H9 (cell line): Measurements from ENCODE around the gene TLN1. TPM values are rescaled to one million over a fixed set of nuclear protein-coding genes. Genes with fewer than 3 reads are reported as not detected.

ENCODE experiments used
- DNase-seq: peaks from one replicate; pipeline ENCODE4 v3.0.0-alpha.2; 2017
- H2AFZ ChIP-seq: one replicate; pipeline ENCODE4 v1.6.1; 2013; ENCODE audit warnings: mild to moderate bottlenecking, low read length, control low read depth, moderate library complexity
- H2AK5ac ChIP-seq: 2 replicates; pipeline ENCODE4 v1.6.1; 2013; ENCODE audit warnings: low read length, control low read depth, mixed read lengths; ENCODE audit not compliant: insufficient read length
- H2BK120ac ChIP-seq: one replicate; pipeline ENCODE4 v1.6.1; 2013; ENCODE audit warnings: low read depth, mild to moderate bottlenecking, low read length, control low read depth, inconsistent platforms; ENCODE audit not compliant: poor library complexity, severe bottlenecking
- H2BK12ac ChIP-seq: 2 replicates; pipeline ENCODE4 v1.6.1; 2013; ENCODE audit warnings: low read length, control low read depth, mixed read lengths, low read depth; ENCODE audit not compliant: insufficient read length
- H2BK15ac ChIP-seq: 2 replicates; pipeline ENCODE4 v1.6.1; 2013; ENCODE audit warnings: low read depth, low read length, control low read depth
- H2BK20ac ChIP-seq: one replicate; pipeline ENCODE4 v1.6.1; 2013; ENCODE audit warnings: low read depth, mild to moderate bottlenecking, low read length, control low read depth, inconsistent platforms; ENCODE audit not compliant: poor library complexity, severe bottlenecking
- H2BK5ac ChIP-seq: 2 replicates; pipeline ENCODE4 v1.6.1; 2013; ENCODE audit warnings: low read length, control low read depth, mixed read lengths; ENCODE audit not compliant: insufficient read length
- H3K14ac ChIP-seq: 2 replicates; pipeline ENCODE4 v1.6.1; 2013; ENCODE audit warnings: low read length, control low read depth; ENCODE audit not compliant: insufficient read depth
- H3K18ac ChIP-seq: 2 replicates; pipeline ENCODE4 v1.6.1; 2013; ENCODE audit warnings: low read depth, mild to moderate bottlenecking, mixed read lengths, low read length, control low read depth; ENCODE audit not compliant: insufficient read length
- H3K23ac ChIP-seq: 2 replicates; pipeline ENCODE4 v1.6.1; 2013; ENCODE audit warnings: low read length, control low read depth, mixed read lengths, low read depth; ENCODE audit not compliant: insufficient read length
- H3K23me2 ChIP-seq: 2 replicates; pipeline ENCODE4 v1.6.1; 2013; ENCODE audit warnings: low read depth, mild to moderate bottlenecking, mixed read lengths, low read length, control low read depth; ENCODE audit not compliant: insufficient read length, poor library complexity, severe bottlenecking
- H3K27ac ChIP-seq: 2 replicates; pipeline ENCODE4 v1.5.1; 2013; ENCODE audit warnings: low read length, control low read depth, mixed read lengths, low read depth; ENCODE audit not compliant: insufficient read length
- H3K27me3 ChIP-seq: 2 replicates; pipeline ENCODE4 v1.6.1; 2013; ENCODE audit warnings: low read length, control low read depth, inconsistent platforms; ENCODE audit not compliant: insufficient read depth
- H3K4ac ChIP-seq: 2 replicates; pipeline ENCODE4 v1.6.1; 2013; ENCODE audit warnings: low read depth, mild to moderate bottlenecking, control low read depth, inconsistent platforms, low read length, moderate library complexity
- H3K4me1 ChIP-seq: 2 replicates; pipeline ENCODE4 v1.6.1; 2013; ENCODE audit warnings: low read length, control low read depth, inconsistent platforms; ENCODE audit not compliant: insufficient read depth
- H3K4me2 ChIP-seq: 2 replicates; pipeline ENCODE4 v1.6.1; 2013; ENCODE audit warnings: low read length, control low read depth, mixed read lengths; ENCODE audit not compliant: insufficient read length, insufficient read depth
- H3K56ac ChIP-seq: 2 replicates; pipeline ENCODE4 v1.6.1; 2013; ENCODE audit warnings: low read depth, mild to moderate bottlenecking, mixed read lengths, low read length, control low read depth; ENCODE audit not compliant: insufficient read length
- H3K79me1 ChIP-seq: 2 replicates; pipeline ENCODE4 v1.6.1; 2013; ENCODE audit warnings: low read depth, mild to moderate bottlenecking, moderate library complexity, low read length, control low read depth, inconsistent platforms; ENCODE audit not compliant: insufficient read depth, poor library complexity, severe bottlenecking
- H3K79me2 ChIP-seq: 2 replicates; pipeline ENCODE4 v1.6.1; 2013; ENCODE audit warnings: low read length, control low read depth, inconsistent platforms; ENCODE audit not compliant: insufficient read depth
- H3K9ac ChIP-seq: 2 replicates; pipeline ENCODE4 v1.6.1; 2013; ENCODE audit warnings: low read length, control low read depth, mixed read lengths; ENCODE audit not compliant: insufficient read length; ENCODE audit errors: extremely low read depth
- H3K9me3 ChIP-seq: one replicate; pipeline ENCODE4 v1.6.1; 2013; ENCODE audit warnings: low read depth, low read length, inconsistent platforms; ENCODE audit not compliant: control insufficient read depth
- H3T11ph ChIP-seq: one replicate; pipeline ENCODE4 v1.6.1; 2013; ENCODE audit warnings: mild to moderate bottlenecking, low read length, control low read depth, inconsistent platforms
- H4K20me1 ChIP-seq: one replicate; pipeline ENCODE4 v1.6.1; 2013; ENCODE audit not compliant: control insufficient read depth, insufficient read length, insufficient read depth
- H4K5ac ChIP-seq: 2 replicates; pipeline ENCODE4 v1.6.1; 2013; ENCODE audit warnings: low read depth, mild to moderate bottlenecking, mixed read lengths, low read length, control low read depth; ENCODE audit not compliant: insufficient read length
- H4K8ac ChIP-seq: replicated peaks from 2 replicates; pipeline ENCODE4 v1.6.1; 2013; ENCODE audit warnings: low read length, control low read depth, mixed read lengths, low read depth; ENCODE audit not compliant: insufficient read length
- H4K91ac ChIP-seq: 2 replicates; pipeline ENCODE4 v1.6.1; 2013; ENCODE audit warnings: low read depth, mild to moderate bottlenecking, moderate library complexity, mixed read lengths, low read length, control low read depth; ENCODE audit not compliant: insufficient read length
- H3K27ac Mint-ChIP-seq, 3 experiments: 2 replicates in 2 of 3; 3 replicates in 1 of 3; pipeline ENCODE4 v1.8.0; 2020 to 2021; ENCODE audit warnings: mixed read lengths in 3 of 3, mild to moderate bottlenecking in 1 of 3, moderate library complexity in 1 of 3
- H3K27me3 Mint-ChIP-seq: 2 replicates; pipeline ENCODE4 v1.8.0; 2021; ENCODE audit warnings: low read depth, mild to moderate bottlenecking, moderate library complexity, mixed read lengths
- H3K36me3 Mint-ChIP-seq, 3 experiments: 2 replicates in 2 of 3; 3 replicates in 1 of 3; pipeline ENCODE4 v1.8.0; 2020 to 2021; ENCODE audit warnings: low read depth in 3 of 3, mixed read lengths in 3 of 3; ENCODE audit not compliant: insufficient read depth in 1 of 3
- H3K4me1 Mint-ChIP-seq, 2 experiments: 2 replicates each; pipeline ENCODE4 v1.8.0; 2020; ENCODE audit warnings: mixed read lengths in 2 of 2
- H3K4me3 Mint-ChIP-seq, 2 experiments: 2 replicates in 1 of 2; 3 replicates in 1 of 2; pipeline ENCODE4 v1.8.0; 2020 to 2021; ENCODE audit warnings: mild to moderate bottlenecking in 2 of 2, mixed read lengths in 2 of 2, moderate library complexity in 1 of 2
- H3K9me3 Mint-ChIP-seq, 2 experiments: 2 replicates in 1 of 2; 3 replicates in 1 of 2; pipeline ENCODE4 v1.8.0; 2020; ENCODE audit warnings: mild to moderate bottlenecking in 2 of 2, mixed read lengths in 2 of 2, moderate library complexity in 1 of 2
- CTCF ChIP-seq: fragments of 200-600 bp; sonication (generic); conservative IDR thresholded peaks from 3 replicates; pipeline ENCODE4 v1.8.0; 2021; ENCODE audit warnings: antibody characterized with exemption, mild to moderate bottlenecking
- WGBS: extraction: QIAGEN DNeasy Blood & Tissue Kit; methylation state at CpG from one replicate; pipeline ENCODE4 v1.1.7; 2013; ENCODE audit warnings: missing lambda C conversion rate, low lambda C conversion rate, mixed read lengths; ENCODE audit not compliant: insufficient read length; ENCODE audit errors: extremely low coverage; 5-methylcytosine and 5-hydroxymethylcytosine counted together
- total RNA-seq: library from RNA; stranded (reverse); gene quantifications from 2 replicates; pipeline ENCODE4 v1.2.1, GENCODE V29; 2021

Gene TLN1
- total RNA-seq, 1 experiment from 2014 or later: 102 TPM

- Histone ChIP-seq H2BK20ac (no peak overlapping the region), H3K4ac (no peak overlapping the region), H3K27me3 (no peaks in the 10 kb centered on the region), H3K4me2 (no peak overlapping the region), H4K20me1 (no peaks in the 10 kb centered on the region), H3K56ac (no peak overlapping the region), H4K91ac (no peak overlapping the region), H4K8ac (no peak overlapping the region), H2AK5ac (no peak overlapping the region), H3K14ac (no peak overlapping the region), H4K5ac (no peak overlapping the region), H2BK15ac (no peak overlapping the region), H2BK12ac (no peak overlapping the region), H3K23ac (no peak overlapping the region), H2BK120ac (no peak overlapping the region), H3K4me1 (no peaks in the 10 kb centered on the region), H2BK5ac (no peak overlapping the region), H3K79me2 (no peaks in the 10 kb centered on the region; the same call in 1 of the 2 replicates), H2AFZ (no peak overlapping the region), H3T11ph (no peak overlapping the region), H3K27ac (no peak overlapping the region), H3K18ac (no peak overlapping the region), H3K9ac (no peak overlapping the region), H3K79me1 (peaks cover 4% of the 10 kb centered on the region), H3K9me3 (no peaks in the 10 kb centered on the region), H3K23me2 (peaks cover 3% of the 10 kb centered on the region)
- H3K4me1 Mint-ChIP-seq: peaks cover 25 to 26% of the 10 kb centered on the region in 2 experiments
- no peak for TF ChIP-seq CTCF
- peaks cover 19 to 37% (median 36%) of the 10 kb centered on the region in 3 experiments; a peak in 6 of 7 replicates for H3K36me3 Mint-ChIP-seq
- peak overlapping the region in 1 of 2 experiments; percentile 12; a peak in 1 of 5 replicates for H3K4me3 Mint-ChIP-seq
- H3K9me3 Mint-ChIP-seq: no peaks in the 10 kb centered on the region
- no peaks in the 10 kb centered on the region for H3K27me3 Mint-ChIP-seq
- WGBS: no CpG with 5 or more reads among the region's 4 CpGs
- no peak overlapping the region; a peak in 1 of 7 replicates for H3K27ac Mint-ChIP-seq
- DNase-seq: no peak
Observed at GRCh38 chr9:35755071-35755470, 23.1 kb upstream of the TLN1 start.
